IMR-90 (cell line): ENCODE results near the gene ABHD12.

Experiments
- FOS ChIP-seq: fragments of 150-350 bp; IDR thresholded peaks from 2 replicates; pipeline ENCODE4 v1.6.1; 2016; ENCODE audit warnings: low read depth, low read length
- MAZ ChIP-seq: IDR thresholded peaks from 2 replicates; pipeline ENCODE4 v1.6.1; 2012; ENCODE audit warnings: low read depth, mild to moderate bottlenecking, low read length, improper control_type of control experiment, moderate library complexity, borderline replicate concordance
- MXI1 ChIP-seq: IDR thresholded peaks from 2 replicates; pipeline ENCODE4 v1.6.1; 2012; ENCODE audit warnings: low read depth, mild to moderate bottlenecking, low read length, moderate library complexity, borderline replicate concordance
- NFE2L2 ChIP-seq: fragments of 150-350 bp; IDR thresholded peaks from 2 replicates; pipeline ENCODE4 v1.6.1; 2016; ENCODE audit warnings: low read depth, mild to moderate bottlenecking, low read length
- POLR2A ChIP-seq: IDR thresholded peaks from 2 replicates; pipeline ENCODE4 v1.6.1; 2012; ENCODE audit warnings: mild to moderate bottlenecking, low read depth, low read length
- RAD21 ChIP-seq: IDR thresholded peaks from 2 replicates; pipeline ENCODE4 v1.6.1; 2012; ENCODE audit warnings: low read length, improper control_type of control experiment
- RCOR1 ChIP-seq: IDR thresholded peaks from 2 replicates; pipeline ENCODE4 v1.6.1; 2012; ENCODE audit warnings: mild to moderate bottlenecking, low read length, improper control_type of control experiment; ENCODE audit not compliant: insufficient replicate concordance
- RFX5 ChIP-seq: IDR thresholded peaks from 2 replicates; pipeline ENCODE4 v1.8.0; 2012; ENCODE audit warnings: low read depth, mild to moderate bottlenecking, low read length, moderate library complexity
- TF ChIP-seq, protein P1 (sequence below): conservative IDR thresholded peaks from 2 replicates; pipeline ENCODE4 v1.5.1; 2012; ENCODE audit warnings: mild to moderate bottlenecking, low read depth, low read length, improper control_type of control experiment
- TF ChIP-seq, protein P2 (sequence below): fragments of 150-350 bp; IDR thresholded peaks from 2 replicates; pipeline ENCODE4 v1.6.1; 2016; ENCODE audit warnings: low read depth, mild to moderate bottlenecking, low read length, moderate library complexity, borderline replicate concordance

DNA sequence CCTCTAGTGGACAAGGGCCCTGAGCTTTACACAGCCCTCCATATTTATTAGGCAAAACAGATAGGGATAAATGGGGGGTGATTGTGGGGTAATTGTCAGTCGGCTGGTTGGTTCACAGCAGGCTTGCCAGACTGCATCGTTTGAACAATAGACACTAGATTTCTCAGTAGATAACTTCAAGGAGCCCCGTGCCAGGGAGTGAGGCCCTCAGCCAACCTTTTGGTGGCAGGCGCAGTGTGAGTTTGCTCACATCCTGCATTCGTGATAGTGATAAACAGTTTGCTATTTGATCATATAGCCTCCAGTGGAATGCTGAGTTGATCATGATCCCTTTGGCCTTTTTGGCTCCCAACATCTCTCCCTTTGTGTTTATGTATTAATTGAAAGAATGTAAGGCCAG, 3.6 kb upstream of the ABHD12 start:
- TF ChIP-seq, protein P1, sequence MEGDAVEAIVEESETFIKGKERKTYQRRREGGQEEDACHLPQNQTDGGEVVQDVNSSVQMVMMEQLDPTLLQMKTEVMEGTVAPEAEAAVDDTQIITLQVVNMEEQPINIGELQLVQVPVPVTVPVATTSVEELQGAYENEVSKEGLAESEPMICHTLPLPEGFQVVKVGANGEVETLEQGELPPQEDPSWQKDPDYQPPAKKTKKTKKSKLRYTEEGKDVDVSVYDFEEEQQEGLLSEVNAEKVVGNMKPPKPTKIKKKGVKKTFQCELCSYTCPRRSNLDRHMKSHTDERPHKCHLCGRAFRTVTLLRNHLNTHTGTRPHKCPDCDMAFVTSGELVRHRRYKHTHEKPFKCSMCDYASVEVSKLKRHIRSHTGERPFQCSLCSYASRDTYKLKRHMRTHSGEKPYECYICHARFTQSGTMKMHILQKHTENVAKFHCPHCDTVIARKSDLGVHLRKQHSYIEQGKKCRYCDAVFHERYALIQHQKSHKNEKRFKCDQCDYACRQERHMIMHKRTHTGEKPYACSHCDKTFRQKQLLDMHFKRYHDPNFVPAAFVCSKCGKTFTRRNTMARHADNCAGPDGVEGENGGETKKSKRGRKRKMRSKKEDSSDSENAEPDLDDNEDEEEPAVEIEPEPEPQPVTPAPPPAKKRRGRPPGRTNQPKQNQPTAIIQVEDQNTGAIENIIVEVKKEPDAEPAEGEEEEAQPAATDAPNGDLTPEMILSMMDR: no peak
- no peak for TF ChIP-seq RCOR1
- TF ChIP-seq, protein P2, sequence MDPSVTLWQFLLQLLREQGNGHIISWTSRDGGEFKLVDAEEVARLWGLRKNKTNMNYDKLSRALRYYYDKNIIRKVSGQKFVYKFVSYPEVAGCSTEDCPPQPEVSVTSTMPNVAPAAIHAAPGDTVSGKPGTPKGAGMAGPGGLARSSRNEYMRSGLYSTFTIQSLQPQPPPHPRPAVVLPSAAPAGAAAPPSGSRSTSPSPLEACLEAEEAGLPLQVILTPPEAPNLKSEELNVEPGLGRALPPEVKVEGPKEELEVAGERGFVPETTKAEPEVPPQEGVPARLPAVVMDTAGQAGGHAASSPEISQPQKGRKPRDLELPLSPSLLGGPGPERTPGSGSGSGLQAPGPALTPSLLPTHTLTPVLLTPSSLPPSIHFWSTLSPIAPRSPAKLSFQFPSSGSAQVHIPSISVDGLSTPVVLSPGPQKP: no peak
- TF ChIP-seq POLR2A: no peak
- no peak for TF ChIP-seq RFX5
- no peak for TF ChIP-seq NFE2L2
- TF ChIP-seq MAZ: no peak
- no peak for TF ChIP-seq MXI1
- TF ChIP-seq FOS: no peak
- TF ChIP-seq RAD21: no peak
